K562 treated with DMSO at 1 percent for 12 hours (cell line): ENCODE results near the gene CINP. TPM values are rescaled to one million over a fixed set of nuclear protein-coding genes. Genes with fewer than 3 reads are reported as not detected.

Experiments used
- total RNA-seq: library from RNA; unstranded; fragments of 300-600 nt; gene quantifications from 2 replicates; pipeline ENCODE4 v1.2.3, GENCODE V29; 2022; ENCODE audit not compliant: insufficient read depth

Gene CINP
- total RNA-seq: 42.9 and 43.3 TPM in 2 replicates

GRCh38 chr14:102362545-102363181, at the start of gene CINP, which contains the start of gene TECPR2:
CINP (minus strand) TSS chr14:102362890; CDS start chr14:102362851, 39 bp downstream.
TECPR2 (plus strand) TSS chr14:102362941; CDS start chr14:102376722, 13,781 bp downstream.

GRCh38 chr14:102319351-102320032, 43.2 kb downstream of the CINP start, which contains the start of gene ZNF839:
ZNF839 (plus strand) TSS chr14:102319746; CDS start chr14:102319766, 20 bp downstream.

GRCh38 chr14:102304611-102305506, 57.8 kb downstream of the CINP start, which contains the start of gene MOK:
MOK (minus strand) TSS chr14:102305164; CDS start chr14:102304968, 196 bp downstream.

Other genes with a start within 250 kb of the CINP start
- gene WDR20, start 223.0 kb downstream of the CINP start, total RNA-seq: 6.8 and 9.9 TPM in 2 replicates
- gene MOK, start 57.7 kb downstream of the CINP start, total RNA-seq: 6.0 and 8.9 TPM in 2 replicates
- gene ZNF839, start 43.1 kb downstream of the CINP start, total RNA-seq: 4.1 and 7.4 TPM in 2 replicates
- 1.7 and 5.6 TPM in 2 replicates for gene TECPR2, start 51 bp upstream of the CINP start, total RNA-seq
- 53.1 and 72.9 TPM in 2 replicates for gene ANKRD9, start 146.9 kb upstream of the CINP start, total RNA-seq
- gene RCOR1, start 229.8 kb upstream of the CINP start, total RNA-seq: 6.8 and 25.1 TPM in 2 replicates